Cardiac septum (tissue), 1 donor: ENCODE results near the gene ATM. TPM values are rescaled to one million over a fixed set of nuclear protein-coding genes. Genes with fewer than 3 reads are reported as not detected.

Source experiments
- DNase-seq: peaks from one replicate; pipeline ENCODE4 v3.0.0-alpha.2; 2020; ENCODE audit warnings: low spot score
- intact Hi-C: fragments of 100-400 bp; cut with DNase I; formaldehyde crosslinking; loops from one replicate; pipeline ENCODE4 v1.14.0; 2022
- total RNA-seq: library from RNA; stranded (reverse); fragmentation: NEBNext Ultra II Directional; extraction: Animal tissue kit (Norgen Biotek cat#: 25700); gene quantifications from one replicate; pipeline ENCODE4 v1.2.1, GENCODE V29; 2021
- donor health status: DM: no; HTN: no; CAD: no.

ATM gene
- total RNA-seq, 1 donor from 2014 or later: 35.3 TPM

DNA sequence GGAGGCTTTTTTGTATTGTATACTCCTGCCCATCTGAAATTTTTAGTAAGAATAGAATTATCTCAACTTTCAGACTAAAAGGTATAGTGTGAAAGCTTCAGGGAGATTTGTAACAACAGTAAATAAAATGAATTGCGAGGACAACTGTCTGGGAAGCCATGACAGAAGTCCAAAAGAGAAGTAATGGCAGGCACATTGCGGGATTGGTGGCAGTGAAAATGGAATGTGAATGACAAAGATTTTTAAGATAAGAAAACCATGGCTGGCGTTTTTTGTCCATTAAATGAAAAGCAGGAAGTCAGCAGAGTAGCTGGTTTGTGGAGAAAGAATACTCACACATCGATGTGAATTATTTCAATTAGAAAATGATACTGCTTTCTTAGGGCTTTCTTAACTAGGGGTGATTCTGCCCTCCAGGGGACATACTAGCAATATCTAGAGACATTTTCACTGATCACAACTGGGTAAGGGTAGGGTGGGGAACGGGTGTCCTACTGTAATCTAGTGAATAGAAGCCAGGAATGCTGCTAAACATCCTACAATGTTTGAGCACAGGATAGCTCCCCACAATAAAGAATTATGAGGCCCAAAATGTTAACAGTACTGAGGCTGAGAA, 2.0 kb upstream of the ATM start:
- intact Hi-C loops: loop anchor here (5.0 to 10.0 kb wide), 4 partner anchors 99 to 444 kb away; partner anchors contain the start of genes ACAT1, CUL5, DDX10 and POGLUT3
- DNase-seq: no peak

GRCh38 chr11:108221371-108221770, 1.5 kb upstream of the ATM start:
- no peak for DNase-seq
- intact Hi-C loops: loop anchor here (5.0 to 10.0 kb wide), 4 partner anchors 99 to 443 kb away; partner anchors contain the start of genes ACAT1, CUL5, DDX10 and POGLUT3

GRCh38 chr11:108221911-108222573, 825 bp upstream of the ATM start:
- DNase-seq: no peak
- intact Hi-C loops: loop anchor here (2.0 to 10.0 kb wide), 5 partner anchors 100 to 443 kb away; partner anchors contain the start of genes ACAT1, C11orf65, CUL5 and DDX10

DNA sequence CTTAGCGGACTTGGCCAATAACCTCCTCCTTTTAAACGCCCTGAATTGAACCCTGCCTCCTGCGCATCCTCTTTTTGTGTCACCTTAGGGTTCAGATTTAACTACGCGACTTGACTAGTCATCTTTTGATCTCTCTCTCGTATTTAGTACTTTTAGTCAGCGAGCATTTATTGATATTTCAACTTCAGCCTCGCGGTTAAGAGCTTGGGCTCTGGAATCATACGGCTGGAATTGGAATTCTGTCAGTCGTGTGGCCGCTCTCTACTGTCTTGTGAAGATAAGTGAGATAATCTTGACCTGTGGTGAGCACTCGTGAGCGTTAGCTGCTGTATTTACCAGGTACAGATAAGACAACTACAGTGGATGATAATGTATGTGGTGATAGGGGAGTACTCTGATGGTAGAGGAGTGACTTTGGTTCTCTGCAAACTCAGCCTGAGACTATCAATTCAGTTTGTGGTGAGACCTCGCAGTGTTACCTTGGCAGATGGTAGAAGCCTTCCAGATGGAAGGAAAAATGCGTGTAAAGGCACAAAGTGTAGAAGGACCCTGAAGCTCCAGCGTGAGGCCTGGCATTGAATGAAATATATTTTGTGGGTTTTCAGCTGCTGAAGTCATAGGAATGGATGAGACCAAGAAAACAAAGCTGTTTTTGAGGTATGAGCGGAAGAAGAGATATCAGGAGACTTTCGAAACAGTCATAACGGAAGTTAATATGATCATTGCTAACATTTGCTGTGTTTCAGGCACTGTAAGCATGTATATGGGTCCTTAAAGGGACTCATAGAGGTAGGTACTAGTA, 682 bp downstream of the ATM start:
- intact Hi-C loops: loop anchor here (2.0 to 10.0 kb wide), 6 partner anchors 55 to 441 kb away; partner anchors contain the start of genes ACAT1, C11orf65, CUL5 and DDX10
- no peak for DNase-seq

DNA sequence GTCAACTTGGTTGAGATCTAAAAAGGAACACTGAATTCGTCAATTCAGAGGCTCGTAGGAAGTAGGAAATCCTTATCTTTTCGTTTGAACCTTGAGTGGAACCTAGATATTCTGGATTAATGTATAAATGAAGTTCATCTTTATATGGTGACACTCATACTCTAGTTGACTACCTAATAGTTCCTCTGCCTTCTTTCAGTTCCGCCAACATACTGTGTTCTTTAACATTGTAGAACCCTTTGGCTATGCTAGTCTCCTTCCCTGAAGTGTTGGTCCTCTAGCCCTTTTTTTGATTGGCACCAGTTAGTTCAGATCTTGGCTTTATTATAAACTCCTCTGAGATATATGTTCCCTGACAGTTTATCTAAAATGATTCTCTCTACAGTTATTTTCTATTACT, 1.5 kb downstream of the ATM start:
- intact Hi-C loops: loop anchor here (2.0 to 10.0 kb wide), 5 partner anchors 54 to 440 kb away; partner anchors contain the start of genes ACAT1, CUL5, DDX10 and POGLUT3
- DNase-seq: no peak

DNA sequence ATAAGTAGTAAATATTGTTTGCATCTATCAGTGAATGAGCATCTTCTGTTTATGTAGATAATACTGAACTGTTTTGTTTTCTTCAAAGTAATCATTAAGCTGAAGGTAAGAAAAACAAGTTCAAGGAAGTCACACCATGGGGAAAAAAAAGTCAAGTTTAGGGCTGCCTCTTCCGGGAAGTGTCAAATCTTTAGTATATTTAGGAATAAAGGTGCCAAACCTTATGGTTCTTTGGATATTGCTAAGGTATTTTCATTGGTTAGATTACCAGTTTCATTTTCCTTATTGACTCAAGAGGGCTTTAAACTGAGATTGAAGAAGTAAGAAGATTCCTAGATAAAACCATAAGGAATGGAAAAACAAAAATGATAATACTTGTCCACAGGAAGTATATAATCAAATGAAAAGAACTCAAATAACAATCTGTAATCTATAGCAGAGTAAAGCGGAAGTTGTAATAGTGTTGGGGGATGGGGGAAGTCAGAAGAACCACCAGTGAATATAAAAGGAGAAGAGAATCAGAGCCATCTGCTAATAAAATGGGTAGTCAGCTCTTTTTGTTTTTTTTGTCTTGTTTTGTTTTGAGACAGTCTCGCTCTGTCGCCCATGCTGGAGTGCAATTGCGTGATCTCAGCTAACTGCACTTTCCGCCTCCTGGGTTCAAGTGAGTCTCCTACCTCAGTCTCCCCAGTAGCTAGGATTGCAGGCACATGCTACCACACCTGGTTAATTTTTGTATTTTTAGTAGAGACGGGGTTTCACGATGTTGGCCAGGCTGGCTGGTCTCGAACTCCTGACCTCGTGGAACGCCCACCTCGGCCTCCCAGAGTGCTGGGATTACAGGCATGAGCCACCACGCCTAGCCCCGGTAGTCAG, 2.3 kb downstream of the ATM start:
- no peak for DNase-seq

GRCh38 chr11:108226036-108226435, 3.2 kb downstream of the ATM start:
- no peak for DNase-seq
- intact Hi-C loops: loop anchor here (10.0 kb wide), 2 partner anchors 221 to 439 kb away; partner anchors contain the start of genes CUL5 and DDX10

More for the DNA sequence above, 2.3 kb downstream of the ATM start:
- intact Hi-C loops: loop anchor here (2.0 to 10.0 kb wide), 5 partner anchors 54 to 440 kb away; partner anchors contain the start of genes ACAT1, CUL5, DDX10 and POGLUT3

GRCh38 chr11:108228251-108228650, 5.4 kb downstream of the ATM start:
- intact Hi-C loops: loop anchor here (10.0 kb wide), 2 partner anchors 223 to 437 kb away; partner anchors contain the start of genes CUL5 and DDX10
- DNase-seq: no peak

DNA sequence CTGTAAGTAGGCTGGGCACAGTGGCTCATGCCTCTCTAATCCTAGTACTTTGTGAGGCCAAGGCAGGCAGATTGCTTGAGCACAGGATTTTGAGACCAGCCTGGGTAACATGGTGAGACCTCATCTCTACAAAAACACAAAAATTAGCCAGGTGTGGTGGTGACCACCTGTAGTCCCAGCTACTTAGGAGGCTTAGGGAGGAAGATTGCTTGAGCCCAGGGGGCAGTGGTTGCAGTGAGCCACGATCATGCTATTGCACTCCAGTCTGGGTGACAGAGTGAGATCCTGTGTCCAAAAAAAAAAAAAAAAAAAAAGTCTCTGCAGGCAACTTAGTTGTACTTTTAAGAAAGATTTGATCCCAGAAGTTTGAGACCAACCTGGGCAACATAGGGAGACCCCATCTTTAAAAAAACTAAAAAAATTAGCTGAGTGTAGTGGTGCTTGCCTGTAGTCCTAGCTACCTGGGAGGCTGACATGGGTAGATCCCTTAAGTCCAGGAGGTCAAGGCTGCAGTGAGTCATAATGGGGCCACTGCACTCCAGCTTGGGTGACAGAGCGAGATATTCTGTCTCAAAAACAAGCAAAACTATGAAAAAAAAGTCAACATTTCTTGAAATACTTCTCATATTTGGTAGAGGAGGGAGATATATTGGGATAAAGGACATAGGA, 10.5 kb downstream of the ATM start:
- intact Hi-C loops: no loop called here
- DNase-seq: no peak

DNA sequence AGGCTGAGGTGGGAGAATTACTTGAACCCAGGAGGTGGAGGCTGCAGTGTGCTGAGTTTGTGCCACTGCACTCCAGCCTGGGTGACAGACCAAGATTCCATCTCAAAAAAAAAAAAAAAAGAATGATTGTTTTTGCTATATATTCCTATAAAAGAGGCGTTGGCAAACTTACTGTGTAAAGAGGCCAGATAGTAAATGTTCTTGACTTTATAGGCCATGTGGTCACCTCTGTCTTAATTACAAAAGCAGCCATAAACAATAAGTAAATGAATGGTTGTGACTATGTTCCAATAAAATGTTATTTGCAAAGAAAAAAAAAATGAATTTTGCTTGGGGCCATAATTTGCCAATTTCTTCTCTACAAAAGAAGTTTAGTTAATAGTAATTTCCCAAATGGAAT, 12.3 kb downstream of the ATM start:
- intact Hi-C loops: no loop called here
- DNase-seq: no peak

- DNase-seq: no peak
- intact Hi-C loops: no loop called here
Measured at GRCh38 chr11:108235633-108236032, 12.8 kb downstream of the ATM start.

- no peak for DNase-seq
- intact Hi-C loops: no loop called here
Measured at GRCh38 chr11:108237058-108237481, 14.2 kb downstream of the ATM start.

DNA sequence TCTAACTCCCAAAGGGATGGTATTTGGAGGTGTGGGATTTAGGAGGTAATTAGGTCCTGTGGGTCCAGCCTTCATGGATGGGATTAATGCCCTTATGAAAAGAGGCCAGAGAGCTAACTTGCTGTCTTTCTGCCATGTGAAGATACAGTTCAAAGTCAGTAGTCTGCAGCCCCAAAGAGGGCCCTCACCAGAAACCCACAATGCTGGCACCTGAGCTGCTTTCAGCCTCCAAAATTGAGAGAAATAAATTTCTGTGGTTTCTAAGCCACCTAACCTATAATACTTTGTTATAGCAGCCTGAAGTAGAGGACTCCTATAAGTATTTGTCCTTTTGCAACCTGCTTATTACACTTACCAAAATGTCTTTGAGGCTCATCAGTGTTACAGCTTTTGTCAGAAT, 16.2 kb downstream of the ATM start:
- DNase-seq: no peak
- intact Hi-C loops: no loop called here

DNA sequence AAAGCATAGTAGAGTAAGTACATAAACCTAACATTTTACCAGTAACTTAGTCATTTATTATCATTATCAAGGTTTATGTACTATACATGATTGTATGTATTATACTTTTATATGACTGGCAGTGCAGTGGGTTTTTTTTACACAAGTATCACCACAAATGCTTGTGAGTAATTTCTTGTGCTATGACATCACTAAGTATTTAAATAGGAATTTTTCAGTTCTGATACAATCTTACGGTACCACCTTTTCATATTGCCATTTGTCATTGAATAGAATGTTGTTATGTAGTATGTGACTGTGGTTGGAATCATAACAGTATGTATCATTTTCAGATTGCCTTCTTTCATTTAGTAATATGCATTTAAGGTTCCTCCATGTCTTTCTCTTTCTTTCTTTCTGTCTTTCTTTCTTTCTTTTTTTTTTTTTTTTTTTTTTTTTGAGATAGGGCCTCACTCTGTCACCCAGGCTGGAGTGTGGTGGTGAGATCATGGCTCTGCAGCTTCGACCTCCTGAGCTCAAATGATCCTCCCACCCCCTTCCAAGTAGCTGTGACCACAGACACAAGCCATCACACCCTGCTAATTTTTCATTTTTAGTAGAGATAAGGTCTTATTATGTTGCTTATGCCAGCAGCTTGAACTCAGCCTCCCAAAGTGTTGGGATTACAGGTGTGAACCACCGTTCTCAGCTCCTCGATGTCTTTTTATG, 18.6 kb downstream of the ATM start:
- intact Hi-C loops: no loop called here
- no peak for DNase-seq

DNA sequence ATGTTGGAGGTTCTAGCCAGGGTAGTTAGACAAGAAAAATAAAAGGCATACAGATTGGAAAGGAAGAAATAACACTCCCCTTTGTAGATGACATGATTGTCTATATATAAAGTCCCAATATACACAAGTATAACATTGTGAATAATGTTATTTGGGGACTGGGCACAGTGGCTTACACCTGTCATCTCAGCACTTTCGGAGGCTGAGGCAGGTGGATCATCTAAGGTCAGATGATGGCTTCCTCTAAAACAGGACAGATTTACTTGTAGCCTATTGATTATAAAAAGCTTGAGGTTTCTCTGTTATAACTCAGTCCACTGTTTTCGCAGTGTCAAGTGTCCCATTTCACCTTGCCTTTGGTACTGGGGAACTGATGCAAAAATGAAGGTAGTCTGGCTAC, 19.6 kb downstream of the ATM start:
- intact Hi-C loops: no loop called here
- DNase-seq: no peak

DNA sequence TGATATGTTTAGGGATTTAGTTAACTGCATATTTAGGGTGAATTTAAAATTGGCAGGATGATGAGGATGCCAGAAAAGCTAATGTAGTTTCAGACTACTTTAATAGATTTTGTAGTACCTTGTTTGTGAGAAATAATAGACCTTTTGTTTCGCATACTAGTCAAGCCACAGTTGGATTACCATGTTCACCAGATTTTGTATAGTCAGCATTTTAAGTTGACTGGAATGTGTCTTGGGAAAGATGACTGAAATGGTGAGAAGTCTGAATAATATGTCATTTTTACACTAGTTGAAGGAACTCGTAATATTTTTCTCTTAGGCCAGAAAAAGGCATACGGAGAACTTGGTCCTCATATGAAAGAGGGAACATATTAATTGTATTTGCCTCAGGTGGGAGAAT, 23.4 kb downstream of the ATM start:
- intact Hi-C loops: no loop called here

DNA sequence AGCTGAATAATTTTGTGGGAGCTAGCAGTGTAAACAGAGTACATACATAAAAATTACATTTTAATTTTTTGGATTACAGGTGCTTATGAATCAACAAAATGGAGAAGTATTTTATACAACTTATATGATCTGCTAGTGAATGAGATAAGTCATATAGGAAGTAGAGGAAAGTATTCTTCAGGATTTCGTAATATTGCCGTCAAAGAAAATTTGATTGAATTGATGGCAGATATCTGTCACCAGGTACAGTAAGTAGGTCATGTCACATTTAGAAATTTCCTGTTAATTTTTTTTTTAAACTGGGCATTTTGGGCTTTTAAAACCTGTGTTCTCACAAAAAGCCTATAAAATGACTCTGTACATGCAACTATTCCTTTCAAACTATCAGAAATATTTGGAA, 24.0 kb downstream of the ATM start:
- no peak for DNase-seq
- intact Hi-C loops: no loop called here

More for the DNA sequence above, 23.4 kb downstream of the ATM start:
- no peak for DNase-seq

DNA sequence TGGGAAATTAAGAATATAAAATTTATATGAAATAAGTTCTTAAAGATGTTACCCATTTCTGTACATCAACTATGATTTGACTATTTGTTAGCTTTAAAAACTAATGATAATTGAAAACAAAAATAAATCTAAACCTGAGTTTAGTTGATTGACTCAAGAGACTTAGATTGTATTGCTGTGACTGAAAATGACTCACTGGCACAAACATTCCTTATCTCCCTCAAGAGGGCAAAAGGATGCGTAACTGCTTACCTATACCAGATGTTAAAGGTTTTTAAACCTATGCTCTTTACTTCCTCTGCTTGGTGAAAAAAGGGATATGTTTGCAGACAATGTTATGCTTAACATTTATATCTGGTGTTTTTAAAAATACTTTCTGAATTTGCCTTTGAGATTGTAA, 30.3 kb downstream of the ATM start:
- intact Hi-C loops: no loop called here
- no peak for DNase-seq
